GM23248 (cell line): Measurements from ENCODE around the gene SFXN2.

ENCODE experiments used
- EZH2 ChIP-seq: fragments of 200-600 bp; sonication (generic); IDR thresholded peaks from 2 replicates; pipeline ENCODE4 v1.6.1; 2018; ENCODE audit warnings: antibody characterized with exemption, mild to moderate bottlenecking; ENCODE audit not compliant: insufficient read depth, poor library complexity, severe bottlenecking
- EZH2phosphoT487 ChIP-seq: fragments of 200-600 bp; sonication (generic); IDR thresholded peaks from 2 replicates; pipeline ENCODE4 v1.6.1; 2018; ENCODE audit warnings: antibody characterized with exemption, moderate library complexity, mild to moderate bottlenecking, low read depth; ENCODE audit not compliant: insufficient read depth

DNA sequence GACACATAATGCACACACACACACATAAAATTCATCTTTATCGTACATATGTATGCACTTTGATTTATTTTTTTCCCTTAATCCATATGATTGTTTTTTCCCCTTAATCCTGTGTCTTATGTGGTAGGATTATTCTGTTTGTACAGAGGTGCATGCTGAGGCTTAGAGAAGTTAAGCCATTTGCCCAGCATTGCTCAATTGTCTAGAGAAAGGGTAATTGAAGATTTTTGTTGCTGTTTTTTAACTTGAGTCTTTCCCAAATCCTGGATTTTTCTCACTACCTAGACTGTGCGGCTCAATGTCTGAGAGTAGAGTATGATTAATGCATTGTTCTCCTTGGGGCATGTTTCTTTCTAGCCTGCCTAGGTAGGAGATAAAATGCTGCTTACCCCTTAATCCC, 64.3 kb downstream of the SFXN2 start:
- no peak for TF ChIP-seq EZH2
- TF ChIP-seq EZH2phosphoT487 = no peak
